Liver (tissue), 9 donors: ENCODE measurements around the gene MKKS. TPM values are rescaled to one million over a fixed set of nuclear protein-coding genes. Genes with fewer than 3 reads are reported as not detected.

Experiments
- DNase-seq: peaks from one replicate; pipeline ENCODE4 v3.0.0-alpha.2; 2017; ENCODE audit warnings: low spot score
- H3K27ac ChIP-seq, 2 donors: one replicate each; pipeline ENCODE4 v1.7.0; 2013; ENCODE audit warnings: inconsistent platforms in 2 of 2, low read length in 2 of 2, control low read depth in 1 of 2, low read depth in 1 of 2, mild to moderate bottlenecking in 1 of 2
- H3K27me3 ChIP-seq, 4 donors: one replicate each; pipeline versions ENCODE4 v1.6.1 to v1.7.0; 2013; ENCODE audit warnings: low read length in 3 of 4, inconsistent platforms in 1 of 4, mild to moderate bottlenecking in 1 of 4, moderate library complexity in 1 of 4; ENCODE audit not compliant: control insufficient read depth in 4 of 4, insufficient read depth in 4 of 4
- H3K36me3 ChIP-seq, 4 donors: one replicate each; pipeline versions ENCODE4 v1.6.1 to v1.7.0; 2013; ENCODE audit warnings: low read length in 3 of 4, mild to moderate bottlenecking in 3 of 4, low read depth in 1 of 4, moderate library complexity in 1 of 4; ENCODE audit not compliant: control insufficient read depth in 4 of 4, insufficient read depth in 3 of 4
- H3K4me1 ChIP-seq, 4 donors: one replicate each; pipeline versions ENCODE4 v1.6.1 to v1.7.0; 2013; ENCODE audit warnings: low read length in 3 of 4, mild to moderate bottlenecking in 3 of 4, moderate library complexity in 1 of 4; ENCODE audit not compliant: control insufficient read depth in 4 of 4, insufficient read depth in 4 of 4
- H3K4me3 ChIP-seq, 3 donors: one replicate each; pipeline versions ENCODE4 v1.6.1 to v1.7.0; 2013; ENCODE audit warnings: low read length in 3 of 3, control low read depth in 1 of 3, low read depth in 1 of 3, mild to moderate bottlenecking in 1 of 3
- H3K9ac ChIP-seq, 2 donors: one replicate each; pipeline ENCODE4 v1.7.0; 2013; ENCODE audit warnings: low read length in 2 of 2, mild to moderate bottlenecking in 2 of 2, moderate library complexity in 2 of 2, control low read depth in 1 of 2, low read depth in 1 of 2
- H3K9me3 ChIP-seq, 4 donors: one replicate each; pipeline versions ENCODE4 v1.6.1 to v1.7.0; 2013; ENCODE audit warnings: low read length in 3 of 4; ENCODE audit not compliant: control insufficient read depth in 4 of 4
- CTCF ChIP-seq: fragments of 150-350 bp; IDR thresholded peaks from 2 replicates; pipeline ENCODE4 v1.5.1; 2017; ENCODE audit warnings: improper control_type of control experiment, low read depth, low read length; ENCODE audit not compliant: missing input control
- EGR1 ChIP-seq, 2 donors: IDR thresholded peaks; 2 replicates each; pipeline ENCODE4 v1.6.1; 2016 to 2018; ENCODE audit warnings: antibody characterized with exemption in 2 of 2, low read depth in 2 of 2
- FOXA1 ChIP-seq: IDR thresholded peaks from 2 replicates; pipeline ENCODE4 v1.6.1; 2016; ENCODE audit warnings: antibody characterized with exemption
- FOXA2 ChIP-seq: IDR thresholded peaks from 2 replicates; pipeline ENCODE4 v1.6.1; 2016; ENCODE audit warnings: antibody characterized with exemption
- GABPA ChIP-seq, 2 donors: IDR thresholded peaks in 1 of 2; conservative IDR thresholded peaks in 1 of 2; 2 replicates each; pipeline ENCODE4 v1.6.1; 2016; ENCODE audit warnings: antibody characterized with exemption in 2 of 2, mild to moderate bottlenecking in 1 of 2, moderate library complexity in 1 of 2
- HNF4A ChIP-seq, 2 donors: conservative IDR thresholded peaks; 2 replicates each; pipeline ENCODE4 v1.6.1; 2016; ENCODE audit warnings: antibody characterized with exemption in 2 of 2, mild to moderate bottlenecking in 2 of 2
- HNF4G ChIP-seq: IDR thresholded peaks from 2 replicates; pipeline ENCODE4 v1.6.1; 2016; ENCODE audit warnings: antibody characterized with exemption
- JUND ChIP-seq, 2 donors: IDR thresholded peaks; 2 replicates each; pipeline ENCODE4 v1.6.1; 2016; ENCODE audit warnings: antibody characterized with exemption in 2 of 2
- MAX ChIP-seq: IDR thresholded peaks from 2 replicates; pipeline ENCODE4 v1.6.1; 2016; ENCODE audit warnings: antibody characterized with exemption
- NR2F2 ChIP-seq: IDR thresholded peaks from 2 replicates; pipeline ENCODE4 v1.6.1; 2016; ENCODE audit warnings: antibody characterized with exemption
- RAD21 ChIP-seq, 2 donors: IDR thresholded peaks; 2 replicates each; pipeline ENCODE4 v1.6.1; 2016; ENCODE audit warnings: antibody characterized with exemption in 2 of 2, mild to moderate bottlenecking in 2 of 2
- REST ChIP-seq: IDR thresholded peaks from 2 replicates; pipeline ENCODE4 v1.6.1; 2016; ENCODE audit warnings: antibody characterized with exemption, mild to moderate bottlenecking
- RXRA ChIP-seq, 2 donors: IDR thresholded peaks; 2 replicates each; pipeline ENCODE4 v1.6.1; 2017 to 2018; ENCODE audit warnings: antibody characterized with exemption in 2 of 2, mild to moderate bottlenecking in 1 of 2
- SP1 ChIP-seq: IDR thresholded peaks from 2 replicates; pipeline ENCODE4 v1.6.1; 2018; ENCODE audit warnings: antibody characterized with exemption, mild to moderate bottlenecking
- TAF1 ChIP-seq: conservative IDR thresholded peaks from 2 replicates; pipeline ENCODE4 v1.6.1; 2016; ENCODE audit warnings: antibody characterized with exemption, mild to moderate bottlenecking
- YY1 ChIP-seq: IDR thresholded peaks from 2 replicates; pipeline ENCODE4 v1.6.1; 2016; ENCODE audit warnings: antibody characterized with exemption, mild to moderate bottlenecking
- ZBTB33 ChIP-seq: IDR thresholded peaks from 2 replicates; pipeline ENCODE4 v1.6.1; 2016; ENCODE audit warnings: antibody characterized with exemption
- WGBS: extraction: QIAGEN DNeasy Blood & Tissue Kit; methylation state at CpG from one replicate; pipeline ENCODE4 v1.1.7; 2013; 5-methylcytosine and 5-hydroxymethylcytosine counted together
- polyA plus RNA-seq, 2 donors: library from polyadenylated mRNA; stranded (reverse) in 1 of 2; unstranded in 1 of 2; fragments of 200-250 nt in 1 of 2; fragments of >200 nt in 1 of 2; fragmentation: Nextera tagmentation in 1 of 2; extraction: Ambion mirVana in 1 of 2; gene quantifications; one replicate each; pipeline versions ENCODE4 v1.2.1 to v1.2.3, GENCODE V29; 2013 to 2015
- total RNA-seq, 2 donors: library from RNA; depleted of rRNA; stranded (reverse); fragments of >200 nt; gene quantifications; one replicate each; pipeline ENCODE4 v1.2.3, GENCODE V29; 2014
- TF ChIP-seq, protein P1 (sequence below): IDR thresholded peaks from 2 replicates; pipeline ENCODE4 v1.6.1; 2016; ENCODE audit warnings: antibody characterized with exemption
- donor health status: healthy.
- donor health status: healthy.
- donor health status: healthy.
- donor health status: healthy.
- donor health status: healthy.

MKKS gene
- total and polyA plus RNA-seq, 4 donors, result 8.3 to 19.1 (median 14.7) TPM

DNA sequence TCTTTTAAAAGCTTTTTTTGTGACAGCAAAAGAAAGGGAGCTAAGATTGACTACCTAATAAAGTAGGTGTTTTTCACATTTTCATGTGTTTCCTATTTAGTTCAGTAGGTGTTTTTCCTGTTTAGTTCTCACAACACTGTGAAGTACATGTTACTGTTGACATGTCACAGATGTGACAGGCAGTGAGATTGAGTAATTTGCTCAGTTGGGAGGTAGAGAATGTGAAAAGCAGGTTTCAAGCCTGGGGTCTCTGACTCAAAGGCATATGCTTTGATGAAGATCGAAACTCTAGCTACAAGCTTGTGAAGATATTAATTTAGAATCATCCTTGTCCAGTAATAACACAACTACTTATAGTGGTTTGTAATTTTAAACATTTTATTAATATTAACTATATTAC lies 44.2 kb upstream of the MKKS start:
- Histone ChIP-seq H3K27ac (no peak overlapping the region), H3K4me1 (no peaks in the 10 kb centered on the region), H3K9ac (no peak overlapping the region), H3K36me3 (no peaks in the 10 kb centered on the region), H3K9me3 (no peaks in the 10 kb centered on the region), H3K4me3 (no peak overlapping the region), H3K27me3 (no peaks in the 10 kb centered on the region)
- TF ChIP-seq ZBTB33, result no peak
- TF ChIP-seq YY1, result no peak
- TF ChIP-seq NR2F2, result no peak
- no peak for TF ChIP-seq SP1
- TF ChIP-seq MAX, result no peak
- no peak for TF ChIP-seq FOXA1
- no peak for TF ChIP-seq EGR1 (IDR thresholded peaks at IDR 0.05; ENCODE audit: low read depth in 2 of 2)
- TF ChIP-seq RXRA (IDR thresholded peaks at IDR 0.05), result no peak
- TF ChIP-seq, protein P1, sequence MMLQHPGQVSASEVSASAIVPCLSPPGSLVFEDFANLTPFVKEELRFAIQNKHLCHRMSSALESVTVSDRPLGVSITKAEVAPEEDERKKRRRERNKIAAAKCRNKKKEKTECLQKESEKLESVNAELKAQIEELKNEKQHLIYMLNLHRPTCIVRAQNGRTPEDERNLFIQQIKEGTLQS, result no peak
- TF ChIP-seq TAF1, result no peak
- TF ChIP-seq HNF4G, result no peak
- TF ChIP-seq JUND (IDR thresholded peaks at IDR 0.05), result no peak
- no peak for TF ChIP-seq GABPA (IDR thresholded peaks at IDR 0.05 in 1 of 2, conservative IDR thresholded peaks at IDR 0.05 in 1 of 2)
- no peak for TF ChIP-seq CTCF
- TF ChIP-seq REST, result no peak
- no peak for TF ChIP-seq HNF4A (conservative IDR thresholded peaks at IDR 0.05)
- no peak for DNase-seq
- 97% methylated on average over 1 of the region's 1 CpG for WGBS

DNA sequence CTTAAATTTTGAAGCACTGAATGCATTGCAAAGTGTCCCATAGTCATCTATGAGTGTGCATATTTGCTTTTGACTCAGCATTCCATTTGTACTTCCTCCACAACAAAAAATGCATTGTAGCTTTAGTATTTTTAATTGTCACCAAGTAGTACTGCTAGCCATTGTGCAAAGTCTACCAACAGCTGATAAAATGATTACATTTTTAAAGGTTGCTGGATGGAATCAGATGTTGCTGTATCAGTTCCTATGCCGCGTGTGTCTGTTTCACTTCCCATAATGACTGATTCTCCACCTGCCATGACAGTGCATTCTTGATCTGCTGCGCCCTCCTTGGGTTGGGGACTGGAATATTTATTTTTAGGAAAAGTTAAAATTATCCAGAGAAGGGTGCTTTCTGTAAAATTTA lies 42.3 kb upstream of the MKKS start:
- no peaks in the 10 kb centered on the region for H3K27me3 ChIP-seq
- no peak overlapping the region for H3K9ac ChIP-seq
- peaks cover 0 to 1% (median 0%) of the 10 kb centered on the region in 4 donors for H3K36me3 ChIP-seq
- TF ChIP-seq RXRA (IDR thresholded peaks at IDR 0.05), result no peak
- TF ChIP-seq ZBTB33, result no peak
- peak in 1 of 2 donors; percentile 5 for TF ChIP-seq RAD21 (IDR thresholded peaks at IDR 0.05)
- TF ChIP-seq, protein P1, result no peak
- no peak for TF ChIP-seq YY1
- TF ChIP-seq HNF4A (conservative IDR thresholded peaks at IDR 0.05), result no peak
- TF ChIP-seq EGR1 (IDR thresholded peaks at IDR 0.05; ENCODE audit: low read depth in 2 of 2), result no peak
- no peak for TF ChIP-seq SP1
- TF ChIP-seq FOXA2, result no peak
- no peaks in the 10 kb centered on the region for H3K4me1 ChIP-seq
- peaks cover 0 to 3% (median 0%) of the 10 kb centered on the region in 4 donors for H3K9me3 ChIP-seq
- DNase-seq, result no peak
- WGBS, result 91% methylated on average over 3 of the region's 3 CpGs
- H3K4me3 ChIP-seq, result no peak overlapping the region
- no peak overlapping the region for H3K27ac ChIP-seq
